GM12878 (cell line): ENCODE data around the gene SCP2. TPM values are rescaled to one million over a fixed set of nuclear protein-coding genes. Genes with fewer than 3 reads are reported as not detected.

Source experiments
- ATAC-seq: fragments of 200-7000 bp; cut with Tn5 transposase; 3 replicates; pipeline ENCODE4 v1.9.1; 2020; ENCODE audit warnings: mild to moderate bottlenecking, moderate library complexity
- BruUV-seq: library from RNA; stranded (reverse); fragments of 400-500 nt; replicated peaks from 2 replicates; lab custom pipeline; 2021; lab: Mats Ljungman, UMichigan
- CTCF ChIA-PET: fragments of 300-600 bp; sonication (Branson Sonifier 250); formaldehyde crosslinking; extraction: SDS; loops from one replicate; lab custom pipeline; 2021; ENCODE audit warnings: inconsistent platforms; lab: Yijun Ruan, JAX
- POLR2A ChIA-PET: fragments of 350-600 bp; formaldehyde crosslinking; extraction: SDS; loops from one replicate; lab custom pipeline; 2021; ENCODE audit warnings: inconsistent platforms; lab: Charles Lee
- RAD21 ChIA-PET: fragments of 300-600 bp; sonication (Branson Sonifier 250); formaldehyde crosslinking; loops from one replicate; lab custom pipeline; 2023; ENCODE audit warnings: antibody characterized with exemption; ENCODE audit not compliant: unreplicated experiment; lab: Charles Lee
- SMC1A ChIA-PET: fragments of 300-600 bp; sonication (Branson Sonifier 250); formaldehyde crosslinking; loops from one replicate; lab custom pipeline; 2023; ENCODE audit not compliant: unreplicated experiment, uncharacterized antibody; lab: Charles Lee
- DNase-seq: peaks from one replicate; pipeline ENCODE4 v3.0.0-alpha.2; 2011; ENCODE audit warnings: low read depth, low spot score
- FAIRE-seq: peaks from 3 replicates; lab custom pipeline; 2011; peaks lifted over from hg19 to GRCh38; lab: Jason Lieb, UNC
- H2AFZ ChIP-seq: 2 replicates; pipeline ENCODE4 v1.6.0; 2011; ENCODE audit warnings: low read depth, low read length, control low read depth; ENCODE audit not compliant: control insufficient read depth
- H3K27ac ChIP-seq: 2 replicates; pipeline ENCODE4 v1.5.1; 2011; ENCODE audit warnings: control low read depth; ENCODE audit not compliant: control insufficient read depth, insufficient read depth
- H3K27me3 ChIP-seq, 2 experiments: replicated peaks in 1 of 2; 2 replicates each; pipeline versions ENCODE4 v1.6.0 to v1.6.1; 2011; ENCODE audit warnings: low read length in 1 of 2; ENCODE audit not compliant: control insufficient read depth in 2 of 2, insufficient read depth in 2 of 2
- H3K36me3 ChIP-seq, 2 experiments: 2 replicates each; pipeline ENCODE4 v1.5.1; 2011; ENCODE audit warnings: low read length in 1 of 2; ENCODE audit not compliant: control insufficient read depth in 2 of 2, insufficient read depth in 2 of 2
- H3K4me1 ChIP-seq: 2 replicates; pipeline ENCODE4 v1.6.1; 2011; ENCODE audit warnings: mild to moderate bottlenecking, low read length, moderate library complexity, mixed read lengths; ENCODE audit not compliant: control insufficient read depth, insufficient read depth
- H3K4me2 ChIP-seq: 2 replicates; pipeline ENCODE4 v1.6.0; 2011; ENCODE audit warnings: control low read depth; ENCODE audit not compliant: control insufficient read depth, insufficient read depth
- H3K4me3 ChIP-seq: fragments of 200-600 bp; sonication (generic); 2 replicates; pipeline ENCODE4 v1.5.1; 2016
- H3K79me2 ChIP-seq: 2 replicates; pipeline ENCODE4 v1.6.0; 2011; ENCODE audit warnings: low read length; ENCODE audit not compliant: control insufficient read depth, insufficient read depth
- H3K9ac ChIP-seq: 2 replicates; pipeline ENCODE4 v1.8.0; 2011; ENCODE audit warnings: low read length, control low read depth, mixed read lengths; ENCODE audit not compliant: control insufficient read depth, insufficient read depth
- H3K9me3 ChIP-seq: replicated peaks from 3 replicates; pipeline ENCODE4 v1.5.1; 2011; ENCODE audit warnings: mild to moderate bottlenecking, low read length; ENCODE audit not compliant: control insufficient read depth, insufficient read depth
- H4K20me1 ChIP-seq: 2 replicates; pipeline ENCODE4 v1.6.0; 2011; ENCODE audit not compliant: control insufficient read depth, insufficient read depth
- FOS ChIP-seq: IDR thresholded peaks from 3 replicates; pipeline ENCODE4 v1.6.1; 2011; ENCODE audit warnings: borderline replicate concordance; ENCODE audit not compliant: insufficient read length; ENCODE audit errors: extremely low read depth
- HSF1 ChIP-seq: fragments of 150-350 bp; IDR thresholded peaks from 2 replicates; pipeline ENCODE4 v1.6.1; 2014; ENCODE audit warnings: mild to moderate bottlenecking, low read depth, low read length
- POLR2A ChIP-seq: IDR thresholded peaks from 2 replicates; pipeline ENCODE4 v1.6.1; 2011; ENCODE audit warnings: low read depth, mild to moderate bottlenecking, low read length
- RFX5 ChIP-seq: IDR thresholded peaks from 2 replicates; pipeline ENCODE4 v1.6.1; 2011; ENCODE audit warnings: low read depth, low read length, improper control_type of control experiment
- SIN3A ChIP-seq: IDR thresholded peaks from 2 replicates; pipeline ENCODE4 v1.6.1; 2012; ENCODE audit warnings: low read depth, low read length, improper control_type of control experiment
- SREBF2 ChIP-seq: IDR thresholded peaks from 2 replicates; pipeline ENCODE4 v1.6.1; 2012; ENCODE audit warnings: mild to moderate bottlenecking, low read length
- SUPT20H ChIP-seq: IDR thresholded peaks from 2 replicates; pipeline ENCODE4 v1.6.1; 2011; ENCODE audit warnings: low read depth, mild to moderate bottlenecking, low read length, moderate library complexity, borderline replicate concordance; ENCODE audit not compliant: control insufficient read depth
- ZBTB33 ChIP-seq: fragments of 450-650 bp; IDR thresholded peaks from 2 replicates; pipeline ENCODE4 v1.6.1; 2017; ENCODE audit warnings: mild to moderate bottlenecking
- ZNF592 ChIP-seq: fragments of 450-650 bp; IDR thresholded peaks from 2 replicates; pipeline ENCODE4 v1.6.1; 2017; ENCODE audit warnings: mild to moderate bottlenecking, moderate library complexity
- WGBS: methylation state at CpG from one replicate; pipeline ENCODE4 v1.1.6; 2016; ENCODE audit warnings: low lambda C conversion rate; ENCODE audit not compliant: insufficient replicate concordance, insufficient coverage; ENCODE audit errors: missing lambda C conversion rate; 5-methylcytosine and 5-hydroxymethylcytosine counted together
- in situ Hi-C: fragments of 300-500 bp; cut with MboI; formaldehyde crosslinking; loops from 9 replicates; pipeline ENCODE4 v1.14.3; 2018; ENCODE audit warnings: mixed read lengths
- intact Hi-C: fragments of 100-400 bp; cut with micrococcal nuclease; formaldehyde crosslinking; loops from one replicate; pipeline ENCODE4 v1.14.2; 2022; ENCODE audit not compliant: unreplicated experiment
- polyA plus RNA-seq, 11 experiments: library from polyadenylated mRNA; depleted of rRNA in 4 of 11; unstranded in 6 of 11; stranded (reverse) in 5 of 11; fragments of >200 nt; fragmentation: Nextera tagmentation in 4 of 11; fragmentation: Illumina TruSeq in 1 of 11; extraction: Ambion mirVana in 4 of 11; extraction: Trizol in 1 of 11; gene quantifications; 1 replicate in 1 of 11; 2 replicates in 10 of 11; pipeline versions ENCODE4 v1.2.1 to v1.2.3, GENCODE V29; 2011 to 2016; ENCODE audit warnings: inconsistent platforms in 2 of 11, missing spikeins in 2 of 11, low read depth in 1 of 11
- total RNA-seq, 4 experiments: library from RNA; depleted of rRNA in 3 of 4; stranded (reverse); fragments of >200 nt in 3 of 4; fragmentation: Illumina TruSeq in 1 of 4; extraction: Trizol in 1 of 4; gene quantifications; 2 replicates each; pipeline versions ENCODE4 v1.2.1 to v1.2.3, GENCODE V29; 2013 to 2021

Gene SCP2
- total and polyA plus RNA-seq, 10 of the 15 experiments (the other 5 are each of a cell fraction or from before 2014, with no cell fraction given), result 74.3 to 327 (median 127) TPM

- SMC1A ChIA-PET, result no interaction called here
- intact Hi-C loops (no loop called here), in situ Hi-C loops (loop anchor here (25.0 kb wide), 1 partner anchor 272 kb away; the partner anchor contains the start of gene CPT2)
- no peak for TF ChIP-seq SIN3A
- TF ChIP-seq RFX5, result no peak
- no peak for TF ChIP-seq POLR2A
- H3K4me2 ChIP-seq, result no peak overlapping the region
- no peaks in the 10 kb centered on the region for H4K20me1 ChIP-seq
- WGBS, result 46% methylated on average over 2 of the region's 2 CpGs
- FAIRE-seq (no peak), DNase-seq (no peak), ATAC-seq (no peak)
- no peaks in the 10 kb centered on the region for H3K9me3 ChIP-seq
- POLR2A ChIA-PET, result no interaction called here
- RAD21 ChIA-PET, result no interaction called here
- CTCF ChIA-PET, result interaction anchor here (1.7 kb wide), 1 partner anchor 269 kb away, joined by 4 read pairs; no protein-coding TSS in a partner anchor
- H3K79me2 ChIP-seq, result no peaks in the 10 kb centered on the region
- H3K36me3 ChIP-seq, result no peaks in the 10 kb centered on the region
- H3K9ac ChIP-seq, result no peak overlapping the region
- no peak overlapping the region for H3K4me3 ChIP-seq
- H2AFZ ChIP-seq, result no peak overlapping the region
- H3K27me3 ChIP-seq, result no peaks in the 10 kb centered on the region
- BruUV-seq, result no TSS peak
- H3K4me1 ChIP-seq, result no peaks in the 10 kb centered on the region
- H3K27ac ChIP-seq, result no peak overlapping the region
These were observed 11.7 kb upstream of the SCP2 start for GRCh38 chr1:52915211-52915854.

- Histone ChIP-seq H2AFZ (no peak overlapping the region), H3K4me1 (no peaks in the 10 kb centered on the region), H3K4me3 (no peak overlapping the region), H3K9ac (no peak overlapping the region), H3K4me2 (no peak overlapping the region), H3K79me2 (no peaks in the 10 kb centered on the region), H4K20me1 (no peaks in the 10 kb centered on the region), H3K9me3 (no peaks in the 10 kb centered on the region), H3K36me3 (no peaks in the 10 kb centered on the region), H3K27me3 (no peaks in the 10 kb centered on the region), H3K27ac (no peak overlapping the region)
- no peak for DNase-seq
- POLR2A ChIA-PET, result no interaction called here
- SMC1A ChIA-PET, result no interaction called here
- no peak for FAIRE-seq
- in situ Hi-C loops, result loop anchor here (25.0 kb wide), 1 partner anchor 271 kb away; the partner anchor contains the start of gene CPT2
- BruUV-seq, result no TSS peak
- no peak for ATAC-seq
- intact Hi-C loops, result no loop called here
- RAD21 ChIA-PET, result no interaction called here
- WGBS, result 95% methylated on average over 7 of the region's 7 CpGs
- CTCF ChIA-PET, result interaction anchor here (1.7 kb wide), 1 partner anchor 268 kb away, joined by 4 read pairs; no protein-coding TSS in a partner anchor
- TF ChIP-seq HSF1 (no peak), FOS (no peak), SUPT20H (no peak), SREBF2 (no peak), ZNF592 (no peak), ZBTB33 (no peak)
These were observed 11.2 kb upstream of the SCP2 start for GRCh38 chr1:52915855-52916220.
